Raji (cell line): Measurements from ENCODE around the gene GLIS1.

ENCODE experiments used
- POLR2A ChIP-seq: IDR thresholded peaks from 2 replicates; pipeline ENCODE4 v1.6.1; 2011; ENCODE audit warnings: low read depth, low read length, control low read depth; ENCODE audit not compliant: insufficient read depth

GLIS1 gene

GRCh38 chr1:53532912-53533311, 206.1 kb downstream of the GLIS1 start:
- no peak for TF ChIP-seq POLR2A

DNA sequence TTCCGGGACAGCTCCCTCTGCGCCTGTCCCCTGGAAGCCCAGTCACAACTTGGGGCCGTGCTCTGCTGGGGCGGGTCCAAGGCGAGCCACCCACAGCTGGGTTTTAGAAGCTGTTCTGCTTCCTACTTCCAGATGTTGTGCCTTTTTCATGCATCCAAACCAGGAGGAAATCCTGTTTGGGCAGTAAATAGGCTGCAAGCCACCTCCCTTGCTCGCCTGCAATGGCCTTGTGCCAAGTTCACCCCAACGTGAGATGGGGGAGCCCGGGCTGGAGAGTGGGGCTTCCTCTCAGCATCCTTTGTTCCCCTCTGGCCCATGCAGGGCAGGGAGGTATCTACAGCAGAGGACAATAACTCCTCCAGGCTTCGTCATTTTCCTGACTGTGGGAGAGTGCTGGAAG, 206.6 kb downstream of the GLIS1 start:
- TF ChIP-seq POLR2A: no peak

- TF ChIP-seq POLR2A: no peak
Measured at GRCh38 chr1:53530550-53530949, 208.4 kb downstream of the GLIS1 start.

- TF ChIP-seq POLR2A: no peak
Measured at GRCh38 chr1:53529555-53529954, 209.4 kb downstream of the GLIS1 start.

- TF ChIP-seq POLR2A: no peak
Measured at GRCh38 chr1:53527368-53527767, 211.6 kb downstream of the GLIS1 start.

DNA sequence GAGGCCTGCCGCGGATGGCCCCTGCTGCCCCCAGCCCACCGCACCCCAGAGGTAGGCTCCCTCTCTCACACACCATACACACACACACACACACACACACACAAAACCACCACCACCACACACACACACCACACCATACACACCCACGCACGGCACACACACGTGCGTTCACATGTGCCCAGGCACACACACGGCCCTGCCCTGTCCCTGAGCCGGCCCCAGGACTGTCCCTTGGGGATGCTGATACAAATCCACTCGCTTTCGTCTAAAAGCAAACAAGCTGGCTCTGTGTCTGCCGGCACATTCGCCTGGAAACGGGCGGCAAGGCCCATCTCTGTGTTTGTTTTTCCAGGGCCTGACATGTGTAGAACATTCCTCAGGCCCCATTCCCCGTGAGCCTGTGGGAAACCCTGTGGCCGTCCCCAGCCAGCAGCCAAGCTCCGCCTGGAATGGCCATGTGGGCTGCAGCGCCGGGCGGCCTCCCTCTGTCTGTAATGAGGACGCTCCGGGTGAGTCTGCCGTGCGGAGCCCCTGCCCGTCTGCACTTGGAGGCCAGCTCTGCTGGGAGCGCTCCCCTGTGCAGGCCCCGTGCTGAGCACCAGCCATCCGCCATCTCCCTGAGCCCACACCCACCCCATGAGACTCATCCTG, 212.4 kb downstream of the GLIS1 start:
- TF ChIP-seq POLR2A: no peak

DNA sequence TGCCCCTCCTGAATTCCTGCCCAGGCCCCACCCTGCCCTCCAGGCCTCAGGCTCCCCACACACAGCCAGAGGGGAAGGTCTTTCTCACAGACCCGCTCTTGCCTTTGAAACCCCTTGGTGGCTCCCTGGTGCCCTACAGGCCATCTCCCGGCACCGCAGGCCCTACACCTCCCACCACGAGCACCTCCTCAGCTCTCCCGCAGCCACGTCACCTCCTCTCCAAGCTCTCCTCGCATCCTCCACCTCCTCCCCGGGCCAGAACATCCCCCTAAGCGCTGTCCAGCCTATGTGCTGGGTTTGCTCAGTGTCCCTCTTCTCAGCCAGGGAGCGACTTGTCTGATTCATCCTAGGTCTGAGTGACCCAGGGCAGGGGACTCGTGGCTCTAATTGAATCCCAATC, 213.4 kb downstream of the GLIS1 start:
- TF ChIP-seq POLR2A: no peak

GRCh38 chr1:53524428-53525375, 214.3 kb downstream of the GLIS1 start:
- no peak for TF ChIP-seq POLR2A

- no peak for TF ChIP-seq POLR2A
Measured at GRCh38 chr1:53521924-53522552, 216.9 kb downstream of the GLIS1 start.

DNA sequence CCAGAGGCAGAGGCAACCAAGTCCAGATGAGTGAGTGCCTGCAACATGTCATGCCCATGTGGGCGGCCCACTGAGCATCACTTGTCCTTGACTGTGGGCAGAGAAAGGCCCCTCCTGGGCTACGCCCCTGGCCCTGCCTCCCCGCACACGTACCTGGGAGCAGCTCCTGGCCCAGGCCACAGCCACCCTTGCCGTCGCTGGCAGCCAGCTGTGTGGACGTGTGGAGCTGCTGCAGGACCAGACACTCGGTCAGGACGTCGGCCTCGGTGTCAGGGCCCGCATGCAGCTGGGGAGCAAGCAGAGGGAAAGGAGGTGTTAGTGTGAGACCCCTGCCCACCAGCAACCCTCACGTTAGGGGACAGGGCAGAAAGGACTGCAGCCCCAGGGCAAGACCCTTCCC, 218.5 kb downstream of the GLIS1 start:
- TF ChIP-seq POLR2A: no peak

DNA sequence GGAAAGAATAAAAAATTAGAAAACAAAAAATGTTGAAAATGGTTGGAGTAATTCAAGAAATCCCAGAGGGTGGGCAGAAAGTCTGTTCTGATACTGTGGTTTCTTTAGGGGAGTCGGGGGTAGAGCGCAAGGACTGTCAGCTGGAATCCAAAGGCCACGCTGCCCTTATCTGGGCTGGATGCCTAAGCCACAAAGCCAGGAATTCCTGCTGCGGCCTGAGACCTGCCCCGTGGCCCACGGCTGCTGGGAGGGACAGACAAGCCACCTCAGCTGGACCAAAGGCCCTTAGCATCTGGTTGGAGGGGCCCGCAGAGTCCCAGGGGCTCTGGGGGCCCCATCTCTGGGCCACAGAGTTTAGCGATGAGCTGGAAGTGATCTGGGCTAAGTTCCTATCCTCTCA, 219.5 kb downstream of the GLIS1 start:
- TF ChIP-seq POLR2A: no peak

GRCh38 chr1:53518775-53519174, 220.2 kb downstream of the GLIS1 start:
- TF ChIP-seq POLR2A: no peak

DNA sequence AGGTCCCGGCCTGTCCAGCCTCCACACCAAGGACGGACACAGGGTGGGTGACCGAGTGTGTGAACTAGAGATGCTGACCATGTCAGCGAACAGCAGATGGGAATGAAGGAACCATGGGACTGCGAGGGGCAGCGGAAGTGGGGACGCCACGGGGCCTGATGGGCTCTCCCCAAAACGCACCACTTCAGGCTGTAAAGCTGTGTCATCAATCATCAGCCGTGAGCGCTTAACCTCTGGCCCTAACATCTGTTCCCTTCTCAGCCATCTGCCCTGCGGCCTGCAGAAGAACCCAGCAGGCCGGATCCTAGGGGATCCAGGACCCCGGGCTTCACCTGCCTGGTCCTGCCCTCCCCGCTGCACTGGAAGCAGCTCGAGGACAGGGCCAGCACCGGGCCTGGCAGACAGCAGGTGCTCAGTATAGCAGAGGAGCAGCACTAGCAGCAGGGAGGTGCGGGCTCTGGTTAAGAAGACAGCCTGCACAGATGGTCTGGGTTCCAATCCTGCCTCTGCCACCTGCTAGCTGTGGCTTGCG, 221.1 kb downstream of the GLIS1 start:
- no peak for TF ChIP-seq POLR2A

GRCh38 chr1:53517109-53517508, 221.9 kb downstream of the GLIS1 start:
- TF ChIP-seq POLR2A: no peak

GRCh38 chr1:53516181-53516580, 222.8 kb downstream of the GLIS1 start:
- TF ChIP-seq POLR2A: no peak

DNA sequence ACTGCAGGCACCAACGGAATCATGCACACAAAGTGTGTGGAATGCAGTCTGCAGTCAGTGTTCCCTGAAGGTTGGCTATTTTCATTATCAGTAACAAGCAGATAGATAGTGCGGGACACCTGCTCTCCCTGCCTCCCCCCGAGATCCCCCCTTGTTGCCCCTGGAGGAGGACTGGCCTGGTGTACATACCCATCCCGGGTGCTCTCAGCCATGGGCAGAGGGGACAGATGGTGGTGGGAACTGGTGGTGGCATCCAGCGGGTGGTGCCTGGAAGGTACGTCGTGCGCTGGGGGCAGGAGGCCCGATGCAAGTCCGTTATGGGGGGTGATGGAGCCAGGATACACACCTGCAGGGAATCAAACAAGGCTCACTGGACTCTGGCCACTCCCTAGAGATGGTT, 224.5 kb downstream of the GLIS1 start:
- TF ChIP-seq POLR2A: no peak

- TF ChIP-seq POLR2A: no peak
Measured at GRCh38 chr1:53513846-53514245, 225.1 kb downstream of the GLIS1 start.
